CD4-positive, alpha-beta T cell treated with Interferon gamma for 1 hour (primary cell): ENCODE data around the gene UBN2.
A peak's percentile ranks its signal among the peaks of the same experiment; 100 is the strongest.
"Not testable (repeated sequence)": the region's sequence is repeated elsewhere in the genome, so short reads cannot be mapped to it uniquely, and the experiment has no call there.

Source experiments
- DNase-seq: peaks from one replicate; pipeline ENCODE4 v3.0.0-alpha.2; 2020

Gene UBN2

DNA sequence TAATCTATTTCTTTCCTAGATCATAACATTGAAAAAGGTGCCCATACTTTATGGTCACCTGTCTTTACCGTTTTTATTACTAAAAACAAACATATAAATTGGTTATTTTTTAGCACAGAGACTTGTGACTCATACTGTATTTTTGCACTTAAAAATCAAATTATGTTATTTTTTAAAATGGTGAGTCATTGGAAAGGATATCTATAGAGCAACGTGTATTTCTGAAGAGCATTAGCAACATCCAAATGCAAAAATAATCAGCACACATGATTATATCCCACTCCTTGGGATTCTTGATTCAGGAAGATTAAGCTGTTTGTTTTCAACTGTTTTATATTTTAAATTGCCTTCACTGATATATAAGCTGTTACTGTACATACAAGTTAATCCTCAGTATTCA is 69.4 kb downstream of the UBN2 start:
- DNase-seq: no peak

DNA sequence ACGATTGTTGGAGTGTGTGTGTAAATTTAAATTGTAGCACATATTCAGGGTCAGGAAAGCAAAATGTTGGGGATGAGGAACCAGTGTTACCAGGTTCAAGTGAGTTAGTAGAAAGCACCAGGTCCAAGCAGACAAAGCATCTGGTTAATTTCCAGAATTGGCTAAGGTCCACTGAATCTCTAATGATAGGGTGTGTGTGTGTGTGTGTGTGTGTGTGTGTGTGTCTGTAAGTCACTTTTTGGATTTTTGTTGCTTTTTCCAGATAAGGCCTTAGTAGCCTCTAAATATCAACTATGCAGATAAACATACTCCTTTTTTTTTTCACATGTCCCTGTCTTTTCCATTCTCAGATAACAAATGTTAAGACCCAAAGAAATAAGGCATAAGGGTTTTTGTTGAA is 73.5 kb downstream of the UBN2 start:
- DNase-seq: no peak

DNA sequence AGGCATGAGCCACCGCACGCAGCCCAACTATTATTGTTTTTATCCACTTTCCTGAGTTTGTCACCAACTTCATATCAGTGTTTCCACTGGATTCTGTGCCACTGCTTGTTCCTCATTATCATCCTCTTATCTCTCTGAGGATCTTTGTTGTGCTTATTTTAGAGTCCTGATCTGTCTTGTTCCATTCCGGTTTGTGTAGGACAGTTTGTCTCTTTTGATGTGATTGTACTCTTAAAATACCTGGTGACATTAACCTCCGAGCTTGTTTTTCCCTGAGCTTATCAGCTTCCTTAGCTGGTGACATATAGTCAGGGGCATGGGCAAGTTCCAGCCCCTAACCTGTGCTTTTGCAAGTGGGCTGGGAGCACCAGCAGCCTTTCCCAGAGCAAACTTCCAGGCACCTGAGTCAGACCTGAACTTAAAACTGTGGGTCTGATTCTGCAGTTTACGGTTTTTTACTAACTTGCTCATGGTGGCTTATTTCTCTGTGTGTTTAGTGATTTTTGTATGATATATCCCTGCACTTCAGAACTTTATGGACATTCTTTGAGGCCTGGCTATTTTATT is 87.0 kb downstream of the UBN2 start:
- no peak for DNase-seq

DNA sequence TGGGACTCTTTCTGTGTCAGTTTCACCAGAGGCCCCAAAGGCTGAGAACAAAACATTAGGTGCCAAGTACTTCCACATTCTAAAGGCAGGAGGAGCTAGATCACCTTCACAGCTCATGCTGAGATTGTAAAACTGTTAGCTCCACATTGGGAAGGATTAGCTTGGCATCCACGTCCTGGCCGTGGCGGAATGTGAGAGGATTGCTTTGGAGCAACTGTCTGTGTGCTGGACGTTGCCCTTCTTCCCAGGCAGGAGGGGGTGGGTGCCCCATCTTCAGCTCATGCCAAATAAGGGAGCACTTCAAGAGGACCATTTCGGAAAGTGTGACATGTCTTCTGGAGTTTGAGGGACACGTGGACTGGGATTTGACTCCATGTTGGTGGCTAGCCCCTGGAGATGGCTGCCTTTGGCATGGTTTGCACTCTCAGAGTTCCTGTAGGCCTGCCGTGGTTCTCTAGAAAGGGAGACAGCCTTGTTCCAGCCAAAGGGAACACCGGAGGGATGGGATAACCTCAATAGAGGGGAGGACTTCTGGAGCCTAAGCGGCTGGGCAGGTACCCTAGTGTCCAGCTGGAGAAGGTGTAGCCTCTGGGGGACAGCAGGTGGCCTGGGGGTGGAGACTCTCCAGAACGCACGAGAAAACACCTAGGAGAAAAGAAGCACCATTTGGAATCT is 90.2 kb downstream of the UBN2 start:
- DNase-seq: no peak

DNA sequence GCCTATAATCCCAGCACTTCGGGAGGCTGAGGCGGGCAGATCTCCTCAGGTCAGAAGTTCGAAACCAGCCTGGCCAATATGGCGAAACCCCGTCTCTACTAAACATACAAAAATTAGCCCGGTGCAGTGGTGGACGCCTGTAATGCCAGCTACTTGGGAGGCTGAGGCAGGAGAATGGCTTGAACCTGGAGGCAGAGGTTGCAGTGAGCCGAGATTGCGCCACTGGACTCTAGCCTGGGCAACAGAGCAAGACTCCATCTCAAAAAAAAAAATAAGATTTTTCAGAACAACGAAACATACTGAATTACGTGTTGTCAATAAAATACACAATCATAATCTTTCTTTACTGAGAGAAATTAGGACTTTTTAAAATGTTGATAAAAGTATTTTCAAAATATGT is 93.7 kb downstream of the UBN2 start:
- DNase-seq: not testable (repeated sequence)

DNA sequence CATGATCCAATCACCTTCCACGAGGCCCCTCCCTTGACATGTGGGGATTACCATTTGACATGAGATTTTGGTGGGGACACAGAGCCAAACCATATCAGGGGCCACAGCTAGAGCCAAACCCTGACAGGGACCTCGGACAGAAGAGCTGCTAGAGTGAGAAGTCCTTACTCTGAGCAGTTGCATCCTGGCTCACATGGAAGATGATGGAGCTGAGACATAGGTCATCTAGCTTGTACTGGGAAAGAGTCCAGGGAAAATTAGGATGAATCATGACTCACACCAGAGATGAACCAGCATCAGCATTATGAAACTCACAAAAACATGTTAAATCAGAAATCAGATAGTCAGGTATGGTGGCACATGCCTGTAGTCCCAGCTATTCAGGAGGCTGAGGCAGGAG is 97.3 kb downstream of the UBN2 start:
- DNase-seq: no peak

DNA sequence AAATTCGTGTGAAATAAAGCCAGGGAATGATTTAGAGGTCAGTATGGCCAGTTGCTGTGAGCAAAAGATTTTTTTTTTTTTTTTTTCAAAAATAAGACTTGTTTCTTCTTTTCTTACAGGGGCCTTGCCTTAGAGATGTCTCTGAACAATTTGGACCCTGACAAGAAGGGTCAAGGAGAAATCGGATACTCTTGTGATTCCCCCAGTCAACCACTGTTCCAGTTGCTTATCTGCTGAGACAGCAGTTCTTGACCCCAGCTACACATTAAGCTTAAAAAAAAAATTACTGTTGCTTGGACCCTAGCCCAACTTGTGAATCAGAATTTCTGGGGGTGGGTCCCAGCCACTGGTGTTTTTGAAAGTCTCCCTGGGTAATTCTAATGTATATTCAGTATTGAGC is 98.1 kb downstream of the UBN2 start:
- DNase-seq: no peak

DNA sequence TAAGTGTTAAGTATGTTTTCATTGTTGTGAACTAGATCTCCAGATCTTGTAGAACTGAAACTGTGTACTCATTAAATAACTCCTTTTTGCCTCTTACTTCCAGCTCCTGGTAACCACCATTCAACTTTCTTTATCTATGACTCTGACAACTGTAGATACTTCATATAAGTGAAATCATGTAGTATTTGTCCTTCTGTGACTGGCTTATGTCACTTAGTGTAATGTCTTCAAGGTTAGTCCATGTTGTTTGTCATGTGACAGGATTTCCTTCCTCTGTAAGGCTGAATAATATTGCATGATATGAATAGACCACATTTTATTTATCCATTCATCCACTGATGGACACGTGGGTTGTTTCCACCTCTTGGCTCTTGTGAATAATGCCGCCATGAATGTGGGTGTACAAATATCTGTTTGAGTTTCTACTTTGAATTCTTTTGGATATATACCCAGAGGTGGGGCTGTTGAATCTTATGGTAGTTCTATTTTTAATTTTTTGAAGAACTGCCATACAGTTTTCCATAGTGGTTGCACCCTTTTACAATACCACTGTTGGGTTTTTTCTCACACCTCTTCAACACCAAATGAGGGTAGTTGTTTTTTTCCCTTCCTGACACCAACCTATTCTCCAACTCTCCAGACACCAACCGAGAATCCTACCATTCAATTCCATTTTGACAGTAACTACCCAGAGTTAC is 99.4 kb downstream of the UBN2 start:
- no peak for DNase-seq

DNA sequence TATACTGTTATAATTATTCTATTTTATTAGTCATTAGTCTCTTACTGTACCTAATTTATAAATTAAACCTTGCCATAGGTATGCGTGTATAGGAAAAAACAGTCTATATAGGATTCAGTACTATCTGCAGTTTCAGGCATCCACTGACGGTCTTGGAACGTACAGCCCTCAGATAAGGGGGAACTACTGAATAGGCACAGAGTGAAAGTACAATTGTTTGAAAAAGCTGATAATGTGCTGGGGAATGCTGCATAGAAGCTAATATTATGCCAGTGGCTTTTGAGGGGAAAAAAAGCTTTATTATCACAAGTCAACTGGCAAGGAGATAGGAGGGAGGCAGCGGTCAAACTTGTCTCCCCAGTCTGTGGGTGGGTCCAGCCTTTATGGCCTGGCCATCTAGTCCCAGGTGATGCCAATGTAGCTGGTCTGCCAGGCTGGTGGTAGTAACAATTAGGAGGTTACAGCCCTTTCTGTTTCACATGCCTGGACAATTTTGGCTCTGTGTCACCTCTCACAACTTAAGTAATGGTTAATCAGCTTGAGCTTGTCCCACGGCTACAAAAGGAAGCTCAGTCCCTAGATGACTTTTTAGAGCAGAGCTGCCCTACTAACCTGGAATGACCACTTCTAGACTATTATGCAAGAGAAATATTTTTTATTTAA is 101.8 kb downstream of the UBN2 start:
- DNase-seq: no peak

DNA sequence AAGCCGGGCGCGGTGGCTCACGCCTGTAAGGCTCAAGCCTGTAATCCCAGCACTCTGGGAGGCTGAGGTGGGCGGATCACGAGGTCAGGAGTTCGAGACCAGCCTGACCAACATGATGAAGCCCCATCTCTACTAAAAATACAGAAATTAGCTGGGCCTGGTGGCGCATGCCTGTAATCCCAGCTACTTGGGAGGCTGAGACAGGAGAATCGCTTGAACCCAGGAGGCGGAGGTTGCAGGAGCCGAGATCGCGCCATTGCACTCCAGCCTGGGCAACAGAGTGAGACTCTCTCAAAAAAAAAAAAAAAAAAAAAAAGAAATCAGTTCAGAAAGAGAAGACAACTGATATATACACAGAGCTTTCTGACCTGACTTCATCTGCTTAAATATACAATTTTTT is 102.4 kb downstream of the UBN2 start:
- not testable (repeated sequence) for DNase-seq

DNA sequence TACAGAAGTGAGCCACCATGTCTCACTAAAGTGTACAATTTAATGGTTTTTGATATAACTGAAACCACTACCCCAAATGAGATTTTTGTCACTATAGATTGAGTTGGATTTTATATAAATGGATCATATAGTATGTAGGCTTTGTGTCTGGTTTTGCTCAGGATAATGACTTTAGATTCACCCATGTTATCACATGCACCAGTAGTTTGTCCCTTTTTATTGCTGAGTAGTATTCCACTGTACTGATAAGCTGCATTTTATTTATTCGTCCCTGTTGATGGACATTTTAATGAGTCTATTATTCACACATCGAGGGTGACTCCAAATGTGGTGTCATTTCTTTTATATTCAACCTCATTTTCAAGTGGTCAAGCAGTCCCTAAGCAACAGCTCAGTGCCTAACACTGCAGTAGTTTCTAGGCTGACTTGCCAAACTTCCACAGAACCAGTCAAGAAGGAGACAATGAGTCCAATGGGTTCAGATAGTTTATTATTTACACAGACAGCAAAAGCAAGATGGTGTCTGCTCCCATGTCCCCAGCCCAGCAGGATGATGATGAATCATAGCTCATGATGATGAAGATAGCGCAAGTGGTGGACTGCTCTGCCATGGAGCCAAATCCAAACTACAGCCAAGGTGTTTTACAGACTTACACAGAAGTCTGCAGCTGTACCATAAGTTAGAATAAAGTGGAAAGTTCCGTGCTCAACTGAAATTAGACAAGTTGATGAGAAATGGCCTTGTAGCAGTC is 103.5 kb downstream of the UBN2 start:
- no peak for DNase-seq

DNA sequence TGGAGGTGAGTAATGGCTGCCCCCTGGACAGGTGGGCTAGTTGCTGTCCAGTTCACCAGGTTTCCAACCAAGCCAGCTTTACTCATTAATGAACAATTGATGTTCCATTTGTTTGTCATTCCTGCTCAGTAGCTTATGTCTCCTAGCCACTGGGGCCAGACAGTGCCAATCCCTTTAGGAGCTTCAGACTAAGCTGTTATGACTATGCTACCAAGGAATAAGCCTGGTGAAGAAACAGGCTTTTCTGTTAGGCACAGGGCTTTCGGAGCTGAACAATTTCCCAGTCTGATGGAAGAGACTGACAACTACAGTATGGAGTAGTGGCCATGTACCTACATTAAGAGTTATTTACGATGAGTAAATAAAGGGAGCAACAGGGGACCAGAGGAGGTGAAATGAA is 108.0 kb downstream of the UBN2 start:
- DNase-seq: no peak

DNA sequence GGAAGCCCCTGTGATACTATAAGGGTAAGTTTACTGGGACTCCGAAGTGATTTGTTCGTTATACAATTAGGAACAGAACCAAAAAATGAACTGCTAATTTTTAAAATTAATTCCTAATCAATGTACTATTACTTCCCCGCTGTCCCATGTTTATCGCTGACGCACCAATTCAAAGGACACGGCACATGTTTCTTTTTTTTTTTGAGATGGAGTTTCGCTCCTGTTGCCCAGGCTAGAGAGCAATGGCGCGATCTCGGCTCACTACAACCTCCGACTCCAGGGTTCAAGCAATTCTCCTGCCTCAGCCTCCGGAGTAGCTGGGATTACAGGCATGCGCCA is 108.6 kb downstream of the UBN2 start:
- no peak for DNase-seq

DNA sequence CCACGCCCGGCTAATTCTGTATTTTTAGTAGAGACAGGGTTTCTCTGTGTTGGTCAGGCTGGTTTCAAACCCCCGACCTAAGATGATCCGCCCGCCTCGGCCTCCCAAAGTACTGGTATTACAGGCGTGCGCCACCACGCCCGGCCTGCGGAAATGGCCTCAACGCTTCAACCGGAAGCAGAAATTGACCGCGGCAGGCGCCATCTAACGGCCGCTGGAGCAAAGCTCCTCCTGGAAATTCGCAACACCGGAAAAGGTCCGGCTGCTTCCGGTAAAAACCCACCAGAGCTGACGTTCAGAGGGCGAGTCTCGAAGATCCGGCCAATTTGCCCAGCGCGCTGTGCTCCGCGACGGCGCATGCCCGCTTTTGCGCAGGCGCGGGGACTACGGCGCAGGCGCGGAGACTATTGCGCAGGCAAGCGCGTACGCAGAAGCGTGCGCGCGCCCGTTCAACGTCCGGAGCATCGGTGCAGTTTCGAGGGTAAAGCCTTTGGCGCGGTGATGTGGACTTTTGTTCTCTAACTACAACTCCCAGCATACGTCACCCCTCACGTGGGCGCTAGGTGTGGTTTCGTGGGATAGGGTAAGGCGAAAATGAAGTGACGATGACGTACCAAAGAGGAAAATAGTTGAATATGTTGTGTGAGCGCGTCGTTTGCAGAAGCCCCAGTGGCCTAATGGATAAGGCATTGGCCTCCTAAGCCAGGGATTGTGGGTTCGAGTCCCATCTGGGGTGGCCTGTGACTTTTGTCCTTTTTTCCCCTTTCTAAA is 109.2 kb downstream of the UBN2 start:
- DNase-seq: peak; percentile 99

DNA sequence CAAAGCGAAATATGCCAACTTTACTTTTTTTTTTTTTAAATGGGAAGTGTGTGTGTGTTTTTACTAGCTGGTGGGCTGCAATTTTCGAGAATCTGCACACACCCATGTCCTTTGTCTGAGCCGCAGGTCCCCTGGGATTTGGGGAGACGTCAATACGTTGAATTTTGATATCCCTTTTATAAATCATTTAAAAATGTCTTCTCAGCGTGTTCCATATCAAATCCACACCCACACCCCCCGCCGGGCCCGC is 109.7 kb downstream of the UBN2 start:
- DNase-seq: no peak

DNA sequence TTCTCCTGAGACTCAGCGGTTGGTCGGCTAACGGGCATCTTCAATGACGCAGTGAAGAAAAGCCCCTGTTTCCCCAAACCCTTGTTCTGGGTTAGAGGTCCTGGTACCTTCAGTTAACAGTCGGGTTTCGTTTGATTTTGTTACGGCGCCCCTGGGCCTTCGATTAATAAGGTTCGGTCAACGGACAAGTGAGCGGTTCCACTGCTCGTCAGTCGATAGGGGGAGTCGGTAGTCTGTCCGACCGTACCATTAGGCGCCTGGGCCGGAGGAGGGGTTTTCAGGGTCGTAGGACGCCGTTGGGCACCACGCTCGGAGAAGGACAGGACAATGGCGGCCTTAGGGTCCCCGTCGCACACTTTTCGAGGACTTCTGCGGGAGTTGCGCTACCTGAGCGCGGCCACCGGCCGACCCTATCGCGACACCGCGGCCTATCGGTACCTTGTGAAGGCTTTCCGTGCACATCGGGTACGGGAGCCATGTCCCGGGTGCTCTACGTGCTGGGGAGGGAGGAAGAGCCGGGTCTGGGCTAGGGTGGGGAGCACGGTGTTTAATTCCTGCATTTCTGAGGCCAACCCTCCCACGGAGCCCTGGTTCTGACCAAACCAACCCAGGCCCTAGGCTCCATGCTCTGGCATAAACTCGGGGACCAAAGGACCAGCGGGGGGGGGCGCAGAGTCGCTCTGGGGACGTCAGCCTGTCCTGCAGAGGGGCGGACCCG is 110.2 kb downstream of the UBN2 start, which contains the start of gene FMC1:
TSS of gene FMC1 (plus strand) at position 280 of the 718 bp plus-strand sequence. CDS start at position 328, 48 bp downstream.
- DNase-seq: peak; percentile 89

DNA sequence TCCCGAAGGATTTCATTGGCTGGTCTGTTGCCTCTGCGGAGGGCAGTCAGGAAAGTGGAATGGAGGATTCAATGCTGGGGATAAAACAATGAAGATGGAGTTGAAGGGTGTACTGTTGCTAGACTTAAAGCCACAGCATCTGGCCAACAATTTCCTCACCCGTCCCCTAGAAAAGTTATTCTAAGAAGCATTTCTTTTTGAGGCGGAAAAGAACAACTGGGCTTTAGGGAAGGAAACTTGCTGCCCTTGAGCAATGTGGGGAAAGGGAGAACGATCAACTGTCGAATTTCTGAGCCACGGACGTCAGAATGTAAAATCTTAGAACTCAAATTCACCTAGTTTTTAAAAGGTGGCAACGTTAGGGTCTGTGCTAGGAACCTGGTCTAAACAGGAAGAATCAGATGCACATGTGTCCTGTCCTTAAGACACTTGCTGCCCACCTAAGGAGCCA is 110.8 kb downstream of the UBN2 start:
- no peak for DNase-seq

DNA sequence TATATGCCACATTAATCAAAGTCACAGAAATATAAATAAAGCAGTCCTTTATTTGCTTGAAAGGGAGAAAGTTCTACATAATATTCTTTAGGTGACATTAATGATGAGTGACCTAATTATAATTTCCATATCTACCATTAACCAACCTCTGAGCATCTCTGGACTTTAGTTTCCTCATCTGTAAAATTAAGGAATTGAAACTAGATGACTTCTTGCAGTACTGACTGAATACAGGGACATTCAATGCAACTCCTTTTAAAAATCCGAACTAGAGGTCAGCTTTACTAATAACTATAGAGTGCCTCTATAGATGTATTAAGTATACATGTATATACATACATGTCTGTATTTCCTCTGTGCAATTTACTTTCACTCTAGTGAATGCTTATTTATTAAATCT is 114.0 kb downstream of the UBN2 start:
- DNase-seq: no peak

DNA sequence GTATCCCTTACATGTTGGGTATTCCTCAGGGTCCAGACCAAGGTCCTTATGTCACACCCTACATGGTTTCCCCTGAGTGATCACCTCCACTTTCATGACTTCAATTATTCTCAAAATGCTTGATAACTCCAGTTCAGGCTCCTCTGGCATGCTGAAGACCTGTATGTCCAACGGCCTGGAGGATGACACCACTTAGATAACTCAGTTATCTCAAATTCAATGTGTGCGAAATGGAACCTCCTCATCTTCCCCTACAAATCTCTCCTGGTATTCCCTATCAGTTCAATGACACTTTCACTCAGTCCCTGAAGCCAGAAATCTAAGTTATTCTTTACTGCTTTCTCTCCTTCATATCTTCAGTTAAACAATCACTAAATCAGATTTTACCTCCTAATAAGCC is 120.0 kb downstream of the UBN2 start:
- DNase-seq: no peak

DNA sequence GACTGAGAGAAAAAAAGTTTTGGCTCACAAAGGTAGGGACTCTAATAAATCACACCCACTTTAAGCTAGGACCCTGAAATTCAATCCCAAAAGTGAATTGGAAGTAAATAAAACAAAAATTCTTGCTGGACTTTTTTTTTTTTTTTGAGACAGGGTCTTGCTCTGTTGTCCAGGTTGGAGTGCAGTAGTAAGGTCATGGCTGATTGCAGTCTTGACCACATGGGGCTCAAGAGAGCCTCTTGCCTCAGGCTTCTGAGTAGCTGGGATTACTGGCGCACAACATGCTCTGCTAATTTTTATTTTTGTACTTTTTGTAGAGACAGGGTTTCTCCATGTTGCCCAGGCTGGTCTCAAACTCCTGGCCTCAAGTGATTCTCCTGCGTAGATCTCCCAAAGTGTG is 123.7 kb downstream of the UBN2 start:
- no peak for DNase-seq

DNA sequence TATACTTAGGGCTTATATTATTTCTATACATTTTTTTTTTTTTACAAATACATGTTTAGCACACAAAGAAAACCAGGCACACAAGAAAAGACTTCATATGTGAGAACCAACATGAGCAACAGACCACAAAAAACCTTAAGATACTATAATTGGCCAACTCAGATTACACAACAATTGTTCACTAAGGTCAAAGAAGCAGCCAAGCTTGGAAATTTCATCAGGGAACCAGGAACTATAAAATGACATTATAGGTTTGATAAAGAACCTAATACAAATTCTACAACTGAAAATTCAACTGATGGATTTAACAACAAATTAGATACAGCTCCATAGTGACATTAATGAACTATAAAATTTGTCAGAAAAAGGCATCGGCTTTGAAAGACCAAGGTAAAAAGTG is 124.3 kb downstream of the UBN2 start:
- no peak for DNase-seq
